H1 (cell line): ENCODE measurements around the gene CAMK2A.

Source experiments
- CREB1 ChIP-seq: IDR thresholded peaks from 2 replicates; pipeline ENCODE4 v1.6.1; 2012; ENCODE audit warnings: inconsistent platforms
- EGR1 ChIP-seq: IDR thresholded peaks from 2 replicates; pipeline ENCODE4 v1.6.1; 2011; ENCODE audit warnings: low read depth, low read length, borderline replicate concordance
- EP300 ChIP-seq, 2 experiments: IDR thresholded peaks; 1 replicate in 1 of 2; 2 replicates in 1 of 2; pipeline ENCODE4 v1.6.1; 2011 to 2012; ENCODE audit warnings: low read depth in 2 of 2, low read length in 2 of 2, mild to moderate bottlenecking in 2 of 2, borderline replicate concordance in 1 of 2, inconsistent platforms in 1 of 2, moderate library complexity in 1 of 2
- EZH2 ChIP-seq: fragments of 200-600 bp; sonication (generic); IDR thresholded peaks from 2 replicates; pipeline ENCODE4 v1.7.1; 2012; ENCODE audit warnings: low read depth, mild to moderate bottlenecking, moderate library complexity, low read length, inconsistent platforms; ENCODE audit not compliant: severe bottlenecking
- GTF2F1 ChIP-seq: IDR thresholded peaks from 2 replicates; pipeline ENCODE4 v1.6.1; 2012; ENCODE audit warnings: low read depth, low read length, improper control_type of control experiment, borderline replicate concordance
- MAFK ChIP-seq: IDR thresholded peaks from 2 replicates; pipeline ENCODE4 v1.6.1; 2012; ENCODE audit warnings: low read depth, mild to moderate bottlenecking, improper control_type of control experiment, low read length
- POLR2A ChIP-seq, 2 experiments: IDR thresholded peaks; 1 replicate in 1 of 2; 2 replicates in 1 of 2; pipeline ENCODE4 v1.6.1; 2011; ENCODE audit warnings: low read depth in 2 of 2, low read length in 2 of 2, mild to moderate bottlenecking in 2 of 2; ENCODE audit errors: control extremely low read depth in 1 of 2
- RAD21 ChIP-seq, 2 experiments: IDR thresholded peaks in 1 of 2; conservative IDR thresholded peaks in 1 of 2; 2 replicates each; pipeline ENCODE4 v1.6.1; 2011; ENCODE audit warnings: low read depth in 2 of 2, low read length in 2 of 2, improper control_type of control experiment in 1 of 2, inconsistent platforms in 1 of 2, mild to moderate bottlenecking in 1 of 2, moderate library complexity in 1 of 2
- SP1 ChIP-seq: IDR thresholded peaks from 2 replicates; pipeline ENCODE4 v1.6.1; 2011; ENCODE audit warnings: low read depth, low read length
- SUZ12 ChIP-seq: fragments of 200-600 bp; sonication (generic); IDR thresholded peaks from 2 replicates; pipeline ENCODE4 v1.6.1; 2012; ENCODE audit warnings: mild to moderate bottlenecking, inconsistent platforms, low read length, moderate library complexity, mixed read lengths
- TAF1 ChIP-seq: IDR thresholded peaks from 2 replicates; pipeline ENCODE4 v1.6.1; 2011; ENCODE audit warnings: mild to moderate bottlenecking, low read depth, low read length
- TBP ChIP-seq: IDR thresholded peaks from 2 replicates; pipeline ENCODE4 v1.6.1; 2011; ENCODE audit warnings: low read depth, low read length, improper control_type of control experiment
- TF ChIP-seq, protein P1 (sequence below), 3 experiments: IDR thresholded peaks; 1 replicate in 2 of 3; 2 replicates in 1 of 3; pipeline versions ENCODE4 v1.5.1 to v1.6.1; 2011; ENCODE audit warnings: low read length in 3 of 3, mild to moderate bottlenecking in 3 of 3, inconsistent platforms in 2 of 3, low read depth in 1 of 3, moderate library complexity in 1 of 3; ENCODE audit not compliant: insufficient read depth in 1 of 3; ENCODE audit errors: control extremely low read depth in 1 of 3
- TF ChIP-seq, protein P2 (sequence below): IDR thresholded peaks from 2 replicates; pipeline ENCODE4 v1.6.1; 2011; ENCODE audit warnings: low read length, improper control_type of control experiment

DNA sequence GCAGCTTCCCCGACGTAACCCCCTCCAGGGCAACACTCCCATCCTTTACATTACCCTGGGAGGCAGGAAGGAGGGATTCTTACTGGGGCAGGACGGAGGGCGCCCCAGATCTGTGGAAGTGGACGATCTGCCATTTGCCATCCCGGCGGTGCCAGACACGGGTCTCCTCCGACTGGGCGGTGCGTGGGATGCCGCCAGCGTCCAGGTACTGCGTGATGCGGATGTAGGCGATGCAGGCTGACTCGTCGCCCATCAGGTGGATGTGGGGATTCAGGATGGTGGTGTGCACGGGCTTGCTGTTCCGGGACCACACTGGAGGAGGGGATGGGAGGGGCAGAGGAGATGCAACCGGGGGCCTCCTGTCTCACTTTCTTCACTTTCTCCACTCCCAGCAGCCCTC is 66.7 kb downstream of the CAMK2A start:
- no peak for TF ChIP-seq POLR2A (IDR thresholded peaks at IDR 0.05; ENCODE audit: control extremely low read depth in 1 of 2, low read depth in 2 of 2, low read length in 2 of 2)
- no peak for TF ChIP-seq EZH2
- TF ChIP-seq, protein P1, sequence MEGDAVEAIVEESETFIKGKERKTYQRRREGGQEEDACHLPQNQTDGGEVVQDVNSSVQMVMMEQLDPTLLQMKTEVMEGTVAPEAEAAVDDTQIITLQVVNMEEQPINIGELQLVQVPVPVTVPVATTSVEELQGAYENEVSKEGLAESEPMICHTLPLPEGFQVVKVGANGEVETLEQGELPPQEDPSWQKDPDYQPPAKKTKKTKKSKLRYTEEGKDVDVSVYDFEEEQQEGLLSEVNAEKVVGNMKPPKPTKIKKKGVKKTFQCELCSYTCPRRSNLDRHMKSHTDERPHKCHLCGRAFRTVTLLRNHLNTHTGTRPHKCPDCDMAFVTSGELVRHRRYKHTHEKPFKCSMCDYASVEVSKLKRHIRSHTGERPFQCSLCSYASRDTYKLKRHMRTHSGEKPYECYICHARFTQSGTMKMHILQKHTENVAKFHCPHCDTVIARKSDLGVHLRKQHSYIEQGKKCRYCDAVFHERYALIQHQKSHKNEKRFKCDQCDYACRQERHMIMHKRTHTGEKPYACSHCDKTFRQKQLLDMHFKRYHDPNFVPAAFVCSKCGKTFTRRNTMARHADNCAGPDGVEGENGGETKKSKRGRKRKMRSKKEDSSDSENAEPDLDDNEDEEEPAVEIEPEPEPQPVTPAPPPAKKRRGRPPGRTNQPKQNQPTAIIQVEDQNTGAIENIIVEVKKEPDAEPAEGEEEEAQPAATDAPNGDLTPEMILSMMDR (IDR thresholded peaks at IDR 0.05; ENCODE audit: control extremely low read depth in 1 of 3, insufficient read depth in 1 of 3, low read depth in 1 of 3, low read length in 3 of 3): no peak
- no peak for TF ChIP-seq EP300 (IDR thresholded peaks at IDR 0.05; ENCODE audit: borderline replicate concordance in 1 of 2, low read depth in 2 of 2, low read length in 2 of 2)
- TF ChIP-seq RAD21 (IDR thresholded peaks at IDR 0.05 in 1 of 2, conservative IDR thresholded peaks at IDR 0.05 in 1 of 2; ENCODE audit: low read depth in 2 of 2, low read length in 2 of 2): no peak
- TF ChIP-seq SUZ12: no peak
- no peak for TF ChIP-seq CREB1
- TF ChIP-seq TBP: no peak
- TF ChIP-seq EGR1: no peak
- TF ChIP-seq GTF2F1: no peak
- TF ChIP-seq, protein P2, sequence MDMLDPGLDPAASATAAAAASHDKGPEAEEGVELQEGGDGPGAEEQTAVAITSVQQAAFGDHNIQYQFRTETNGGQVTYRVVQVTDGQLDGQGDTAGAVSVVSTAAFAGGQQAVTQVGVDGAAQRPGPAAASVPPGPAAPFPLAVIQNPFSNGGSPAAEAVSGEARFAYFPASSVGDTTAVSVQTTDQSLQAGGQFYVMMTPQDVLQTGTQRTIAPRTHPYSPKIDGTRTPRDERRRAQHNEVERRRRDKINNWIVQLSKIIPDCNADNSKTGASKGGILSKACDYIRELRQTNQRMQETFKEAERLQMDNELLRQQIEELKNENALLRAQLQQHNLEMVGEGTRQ: no peak
- no peak for TF ChIP-seq TAF1
- TF ChIP-seq MAFK: no peak
- TF ChIP-seq SP1: no peak
